ENCODE measurements around the gene FAM98A. TPM values are rescaled to one million over a fixed set of nuclear protein-coding genes. Genes with fewer than 3 reads are reported as not detected.

Gene FAM98A
- total and polyA plus RNA-seq, 10 of the 15 experiments (the other 5 are each of a cell fraction or from before 2014, with no cell fraction given) = 29.7 to 231 (median 80.2) TPM

DNA sequence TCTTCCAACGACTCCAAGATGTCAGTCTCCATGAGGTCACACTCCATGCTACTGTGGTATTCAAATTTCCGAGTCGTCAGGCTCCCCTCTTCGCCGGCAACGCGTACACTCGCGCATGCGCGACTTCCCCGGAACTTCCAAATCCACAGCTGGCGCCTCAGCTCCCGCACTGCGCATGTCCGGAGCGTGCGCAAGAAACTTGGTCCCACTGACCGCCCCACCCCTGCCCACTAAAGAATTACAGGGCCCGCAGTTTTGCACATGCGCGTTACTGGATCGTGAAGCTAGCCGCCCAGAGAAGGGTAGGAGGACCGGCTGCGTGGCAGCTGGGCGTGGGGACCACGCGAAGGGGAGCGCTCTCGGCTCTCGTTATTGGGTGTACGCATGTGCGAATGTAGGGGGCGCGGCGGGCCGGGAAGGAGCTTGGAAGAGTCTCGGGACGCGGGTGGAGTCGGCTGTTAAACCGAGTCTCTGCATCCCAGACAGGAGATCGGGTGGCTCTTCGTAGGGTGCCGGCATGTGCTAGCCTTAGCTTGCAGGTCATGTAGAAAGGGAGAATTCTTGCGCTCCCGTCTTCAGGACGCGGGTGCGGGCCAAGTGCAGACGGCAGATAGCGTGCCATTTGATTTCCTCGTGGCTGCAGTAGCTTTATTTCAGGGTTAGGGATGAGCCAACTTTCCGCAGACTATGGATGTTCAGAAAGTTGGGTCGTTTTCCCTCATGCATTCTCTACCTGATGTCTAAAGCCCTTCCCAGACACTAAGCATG is at the start of gene FAM98A (continued):
- TF ChIP-seq BHLHE40 (IDR thresholded peaks at IDR 0.05; ENCODE audit: borderline replicate concordance in 1 of 2, low read depth in 2 of 2, low read length in 1 of 2) (peak in 1 of 2 experiments; percentile 24; a peak in 1 of 4 replicates), BACH1 (IDR thresholded peaks at IDR 0.05; ENCODE audit: borderline replicate concordance) (peak; percentile 86), POLR2A (IDR thresholded peaks at IDR 0.05; ENCODE audit: low read depth, low read length) (peak; percentile 75), RELA (IDR thresholded peaks at IDR 0.05; ENCODE audit: borderline replicate concordance, partially characterized antibody) (no peak), YY1 (IDR thresholded peaks at IDR 0.05; ENCODE audit: low read depth, low read length) (0 out of 2 replicates have a peak, but pooled peaks have one; percentile 61), NBN (IDR thresholded peaks at IDR 0.05) (peak; percentile 22), GATAD2B (conservative IDR thresholded peaks at IDR 0.05; ENCODE audit: low read depth) (peak; percentile 15; the same call in 1 of the 2 replicates), SIN3A (IDR thresholded peaks at IDR 0.05; ENCODE audit: low read depth, low read length) (no peak; the same call in 1 of the 2 replicates), CBX5 (IDR thresholded peaks at IDR 0.05; ENCODE audit: low read depth) (no peak), NFXL1 (IDR thresholded peaks at IDR 0.05; ENCODE audit: borderline replicate concordance) (no peak), TAF1 (IDR thresholded peaks at IDR 0.05; ENCODE audit: borderline replicate concordance, low read depth, low read length) (peak; percentile 20; the same call in 1 of the 2 replicates), EED (IDR thresholded peaks at IDR 0.05; ENCODE audit: low read depth) (peak; percentile 9; the same call in 1 of the 2 replicates), MTA2 (IDR thresholded peaks at IDR 0.05; ENCODE audit: low read depth) (peak; percentile 38; the same call in 1 of the 2 replicates), POLR2AphosphoS5 (IDR thresholded peaks at IDR 0.05; ENCODE audit: low read length) (peak; percentile 69; the same call in 1 of the 2 replicates), NRF1 (conservative IDR thresholded peaks at IDR 0.05; ENCODE audit: low read depth, low read length) (peak; percentile 100), HCFC1 (IDR thresholded peaks at IDR 0.05; ENCODE audit: low read length) (peak; percentile 64)
- TF ChIP-seq, protein P1, sequence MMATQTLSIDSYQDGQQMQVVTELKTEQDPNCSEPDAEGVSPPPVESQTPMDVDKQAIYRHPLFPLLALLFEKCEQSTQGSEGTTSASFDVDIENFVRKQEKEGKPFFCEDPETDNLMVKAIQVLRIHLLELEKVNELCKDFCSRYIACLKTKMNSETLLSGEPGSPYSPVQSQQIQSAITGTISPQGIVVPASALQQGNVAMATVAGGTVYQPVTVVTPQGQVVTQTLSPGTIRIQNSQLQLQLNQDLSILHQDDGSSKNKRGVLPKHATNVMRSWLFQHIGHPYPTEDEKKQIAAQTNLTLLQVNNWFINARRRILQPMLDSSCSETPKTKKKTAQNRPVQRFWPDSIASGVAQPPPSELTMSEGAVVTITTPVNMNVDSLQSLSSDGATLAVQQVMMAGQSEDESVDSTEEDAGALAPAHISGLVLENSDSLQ (IDR thresholded peaks at IDR 0.05) = peak; percentile 52; the same call in 1 of the 2 replicates
- TF ChIP-seq, protein P2, sequence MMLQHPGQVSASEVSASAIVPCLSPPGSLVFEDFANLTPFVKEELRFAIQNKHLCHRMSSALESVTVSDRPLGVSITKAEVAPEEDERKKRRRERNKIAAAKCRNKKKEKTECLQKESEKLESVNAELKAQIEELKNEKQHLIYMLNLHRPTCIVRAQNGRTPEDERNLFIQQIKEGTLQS (IDR thresholded peaks at IDR 0.05; ENCODE audit: borderline replicate concordance, extremely low read depth, low read depth, low read length) = no peak
- TF ChIP-seq, protein P3, sequence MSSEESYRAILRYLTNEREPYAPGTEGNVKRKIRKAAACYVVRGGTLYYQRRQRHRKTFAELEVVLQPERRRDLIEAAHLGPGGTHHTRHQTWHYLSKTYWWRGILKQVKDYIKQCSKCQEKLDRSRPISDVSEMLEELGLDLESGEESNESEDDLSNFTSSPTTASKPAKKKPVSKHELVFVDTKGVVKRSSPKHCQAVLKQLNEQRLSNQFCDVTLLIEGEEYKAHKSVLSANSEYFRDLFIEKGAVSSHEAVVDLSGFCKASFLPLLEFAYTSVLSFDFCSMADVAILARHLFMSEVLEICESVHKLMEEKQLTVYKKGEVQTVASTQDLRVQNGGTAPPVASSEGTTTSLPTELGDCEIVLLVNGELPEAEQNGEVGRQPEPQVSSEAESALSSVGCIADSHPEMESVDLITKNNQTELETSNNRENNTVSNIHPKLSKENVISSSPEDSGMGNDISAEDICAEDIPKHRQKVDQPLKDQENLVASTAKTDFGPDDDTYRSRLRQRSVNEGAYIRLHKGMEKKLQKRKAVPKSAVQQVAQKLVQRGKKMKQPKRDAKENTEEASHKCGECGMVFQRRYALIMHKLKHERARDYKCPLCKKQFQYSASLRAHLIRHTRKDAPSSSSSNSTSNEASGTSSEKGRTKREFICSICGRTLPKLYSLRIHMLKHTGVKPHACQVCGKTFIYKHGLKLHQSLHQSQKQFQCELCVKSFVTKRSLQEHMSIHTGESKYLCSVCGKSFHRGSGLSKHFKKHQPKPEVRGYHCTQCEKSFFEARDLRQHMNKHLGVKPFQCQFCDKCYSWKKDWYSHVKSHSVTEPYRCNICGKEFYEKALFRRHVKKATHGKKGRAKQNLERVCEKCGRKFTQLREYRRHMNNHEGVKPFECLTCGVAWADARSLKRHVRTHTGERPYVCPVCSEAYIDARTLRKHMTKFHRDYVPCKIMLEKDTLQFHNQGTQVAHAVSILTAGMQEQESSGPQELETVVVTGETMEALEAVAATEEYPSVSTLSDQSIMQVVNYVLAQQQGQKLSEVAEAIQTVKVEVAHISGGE (CRISPR knock-in tag; IDR thresholded peaks at IDR 0.05) = no peak
- TF ChIP-seq, protein P4, sequence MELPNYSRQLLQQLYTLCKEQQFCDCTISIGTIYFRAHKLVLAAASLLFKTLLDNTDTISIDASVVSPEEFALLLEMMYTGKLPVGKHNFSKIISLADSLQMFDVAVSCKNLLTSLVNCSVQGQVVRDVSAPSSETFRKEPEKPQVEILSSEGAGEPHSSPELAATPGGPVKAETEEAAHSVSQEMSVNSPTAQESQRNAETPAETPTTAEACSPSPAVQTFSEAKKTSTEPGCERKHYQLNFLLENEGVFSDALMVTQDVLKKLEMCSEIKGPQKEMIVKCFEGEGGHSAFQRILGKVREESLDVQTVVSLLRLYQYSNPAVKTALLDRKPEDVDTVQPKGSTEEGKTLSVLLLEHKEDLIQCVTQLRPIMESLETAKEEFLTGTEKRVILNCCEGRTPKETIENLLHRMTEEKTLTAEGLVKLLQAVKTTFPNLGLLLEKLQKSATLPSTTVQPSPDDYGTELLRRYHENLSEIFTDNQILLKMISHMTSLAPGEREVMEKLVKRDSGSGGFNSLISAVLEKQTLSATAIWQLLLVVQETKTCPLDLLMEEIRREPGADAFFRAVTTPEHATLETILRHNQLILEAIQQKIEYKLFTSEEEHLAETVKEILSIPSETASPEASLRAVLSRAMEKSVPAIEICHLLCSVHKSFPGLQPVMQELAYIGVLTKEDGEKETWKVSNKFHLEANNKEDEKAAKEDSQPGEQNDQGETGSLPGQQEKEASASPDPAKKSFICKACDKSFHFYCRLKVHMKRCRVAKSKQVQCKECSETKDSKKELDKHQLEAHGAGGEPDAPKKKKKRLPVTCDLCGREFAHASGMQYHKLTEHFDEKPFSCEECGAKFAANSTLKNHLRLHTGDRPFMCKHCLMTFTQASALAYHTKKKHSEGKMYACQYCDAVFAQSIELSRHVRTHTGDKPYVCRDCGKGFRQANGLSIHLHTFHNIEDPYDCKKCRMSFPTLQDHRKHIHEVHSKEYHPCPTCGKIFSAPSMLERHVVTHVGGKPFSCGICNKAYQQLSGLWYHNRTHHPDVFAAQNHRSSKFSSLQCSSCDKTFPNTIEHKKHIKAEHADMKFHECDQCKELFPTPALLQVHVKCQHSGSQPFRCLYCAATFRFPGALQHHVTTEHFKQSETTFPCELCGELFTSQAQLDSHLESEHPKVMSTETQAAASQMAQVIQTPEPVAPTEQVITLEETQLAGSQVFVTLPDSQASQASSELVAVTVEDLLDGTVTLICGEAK (IDR thresholded peaks at IDR 0.05; ENCODE audit: borderline replicate concordance) = peak; percentile 48; the same call in 1 of the 2 replicates
